Colonic mucosa (tissue), 4 donors: ENCODE data around the gene COX17. TPM values are rescaled to one million over a fixed set of nuclear protein-coding genes. Genes with fewer than 3 reads are reported as not detected.

ENCODE experiments used
- DNase-seq: peaks from one replicate; pipeline ENCODE4 v3.0.0-alpha.2; 2020
- H3K27ac ChIP-seq: fragments of 200-600 bp; one replicate; pipeline ENCODE4 v1.8.0; 2021
- H3K27me3 ChIP-seq: fragments of 200-600 bp; one replicate; pipeline ENCODE4 v1.8.0; 2021
- H3K36me3 ChIP-seq: fragments of 200-600 bp; one replicate; pipeline ENCODE4 v1.8.0; 2021
- H3K4me1 ChIP-seq: fragments of 200-600 bp; one replicate; pipeline ENCODE4 v1.8.0; 2021; ENCODE audit warnings: mild to moderate bottlenecking
- H3K4me3 ChIP-seq: fragments of 200-600 bp; one replicate; pipeline ENCODE4 v1.8.0; 2021
- H3K9ac ChIP-seq, 2 donors: one replicate each; pipeline ENCODE4 v1.7.0; 2013; ENCODE audit warnings: control low read depth in 2 of 2, low read depth in 2 of 2, low read length in 2 of 2
- H3K9me3 ChIP-seq: fragments of 200-600 bp; one replicate; pipeline ENCODE4 v1.8.0; 2021
- intact Hi-C: fragments of 100-400 bp; cut with DNase I; formaldehyde crosslinking; loops from one replicate; pipeline ENCODE4 v1.14.1; 2022
- total RNA-seq, 2 donors: library from RNA; stranded (reverse); fragmentation: NEBNext Ultra II Directional in 1 of 2; extraction: Animal tissue kit (Norgen Biotek cat#: 25700) in 1 of 2; gene quantifications; one replicate each; pipeline ENCODE4 v1.2.1, GENCODE V29; 2021
- TF ChIP-seq, protein P1 (sequence below): fragments of 200-600 bp; IDR thresholded peaks from one replicate; pipeline ENCODE4 v1.8.0; 2022; ENCODE audit warnings: antibody characterized with exemption, mild to moderate bottlenecking
- donor health status: healthy.
- donor health status: DM: no; HTN: no; CAD: no.
- donor health status: DM: no; HTN: no; CAD: no.

COX17 gene
- total RNA-seq, 2 donors from 2014 or later, result 53.5 to 64.5 TPM

DNA sequence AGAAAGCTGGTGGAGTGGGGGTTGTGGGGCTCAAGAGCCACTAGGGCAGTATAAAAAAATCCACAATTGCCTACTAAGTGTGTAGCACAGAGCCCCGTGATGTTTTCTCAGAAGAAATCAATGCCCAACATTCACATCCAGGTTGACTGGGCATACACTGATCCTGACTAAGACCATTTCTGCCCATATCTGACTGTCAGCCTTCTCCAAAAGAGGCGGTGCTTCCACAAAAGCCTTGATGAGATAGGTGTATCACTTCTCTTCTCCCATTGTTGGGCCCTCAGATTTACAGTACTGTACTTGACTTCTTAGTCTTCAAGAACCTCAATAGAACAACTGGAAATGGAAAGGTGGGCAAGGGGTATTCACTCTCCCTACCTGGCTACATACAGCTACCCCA lies 18.2 kb downstream of the COX17 start:
- H3K27me3 ChIP-seq, result no peaks in the 10 kb centered on the region
- DNase-seq, result no peak
- H3K4me3 ChIP-seq, result no peak overlapping the region
- intact Hi-C loops, result no loop called here
- H3K9me3 ChIP-seq, result no peaks in the 10 kb centered on the region
- H3K4me1 ChIP-seq, result no peaks in the 10 kb centered on the region
- H3K36me3 ChIP-seq, result no peaks in the 10 kb centered on the region
- TF ChIP-seq, protein P1, sequence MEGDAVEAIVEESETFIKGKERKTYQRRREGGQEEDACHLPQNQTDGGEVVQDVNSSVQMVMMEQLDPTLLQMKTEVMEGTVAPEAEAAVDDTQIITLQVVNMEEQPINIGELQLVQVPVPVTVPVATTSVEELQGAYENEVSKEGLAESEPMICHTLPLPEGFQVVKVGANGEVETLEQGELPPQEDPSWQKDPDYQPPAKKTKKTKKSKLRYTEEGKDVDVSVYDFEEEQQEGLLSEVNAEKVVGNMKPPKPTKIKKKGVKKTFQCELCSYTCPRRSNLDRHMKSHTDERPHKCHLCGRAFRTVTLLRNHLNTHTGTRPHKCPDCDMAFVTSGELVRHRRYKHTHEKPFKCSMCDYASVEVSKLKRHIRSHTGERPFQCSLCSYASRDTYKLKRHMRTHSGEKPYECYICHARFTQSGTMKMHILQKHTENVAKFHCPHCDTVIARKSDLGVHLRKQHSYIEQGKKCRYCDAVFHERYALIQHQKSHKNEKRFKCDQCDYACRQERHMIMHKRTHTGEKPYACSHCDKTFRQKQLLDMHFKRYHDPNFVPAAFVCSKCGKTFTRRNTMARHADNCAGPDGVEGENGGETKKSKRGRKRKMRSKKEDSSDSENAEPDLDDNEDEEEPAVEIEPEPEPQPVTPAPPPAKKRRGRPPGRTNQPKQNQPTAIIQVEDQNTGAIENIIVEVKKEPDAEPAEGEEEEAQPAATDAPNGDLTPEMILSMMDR, result no peak
- H3K27ac ChIP-seq, result no peak overlapping the region
- no peak overlapping the region for H3K9ac ChIP-seq

DNA sequence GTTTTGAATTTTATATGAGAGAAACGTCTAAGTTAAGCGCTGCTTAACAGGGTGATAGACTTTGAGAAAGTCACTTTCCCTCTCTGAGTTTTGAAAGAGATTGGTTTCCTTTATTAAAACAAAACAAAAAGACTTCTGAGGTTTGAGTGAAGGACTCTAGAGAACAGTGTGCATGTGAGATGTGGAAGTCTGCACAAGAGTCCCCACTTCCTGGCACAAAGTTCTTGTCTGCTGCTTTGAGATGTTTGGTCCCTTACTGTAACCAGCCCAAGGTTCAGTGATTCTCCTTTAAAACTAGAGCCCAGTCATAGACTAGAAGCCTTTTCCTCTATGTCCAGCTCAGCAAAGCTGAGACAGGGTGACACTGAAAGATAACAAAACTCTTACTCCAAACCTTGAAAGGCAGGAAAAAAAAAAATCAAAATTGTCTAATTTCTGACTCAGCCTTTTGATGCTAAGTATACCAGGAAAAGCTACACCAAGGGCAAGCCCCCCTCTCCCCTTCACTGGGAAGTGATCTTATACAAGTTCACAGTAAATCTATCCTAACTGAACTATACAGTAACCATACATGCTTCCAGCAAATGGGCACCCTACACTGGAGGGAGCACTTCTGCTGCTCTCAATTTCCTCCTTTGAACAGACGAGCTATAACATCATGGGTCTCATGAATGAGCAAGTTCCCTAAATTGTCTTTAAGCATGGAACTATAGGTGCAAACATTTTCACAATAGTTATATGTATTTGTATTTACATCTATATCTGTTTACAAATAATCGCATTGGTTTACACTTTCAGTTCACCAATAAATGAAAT lies 19.1 kb downstream of the COX17 start:
- TF ChIP-seq, protein P1, result no peak
- Histone ChIP-seq H3K4me1 (no peaks in the 10 kb centered on the region), H3K9ac (no peak overlapping the region), H3K9me3 (no peaks in the 10 kb centered on the region), H3K36me3 (no peaks in the 10 kb centered on the region), H3K27me3 (no peaks in the 10 kb centered on the region), H3K27ac (peak overlapping the region; percentile 1), H3K4me3 (no peak overlapping the region)
- DNase-seq, result no peak
- intact Hi-C loops, result no loop called here

DNA sequence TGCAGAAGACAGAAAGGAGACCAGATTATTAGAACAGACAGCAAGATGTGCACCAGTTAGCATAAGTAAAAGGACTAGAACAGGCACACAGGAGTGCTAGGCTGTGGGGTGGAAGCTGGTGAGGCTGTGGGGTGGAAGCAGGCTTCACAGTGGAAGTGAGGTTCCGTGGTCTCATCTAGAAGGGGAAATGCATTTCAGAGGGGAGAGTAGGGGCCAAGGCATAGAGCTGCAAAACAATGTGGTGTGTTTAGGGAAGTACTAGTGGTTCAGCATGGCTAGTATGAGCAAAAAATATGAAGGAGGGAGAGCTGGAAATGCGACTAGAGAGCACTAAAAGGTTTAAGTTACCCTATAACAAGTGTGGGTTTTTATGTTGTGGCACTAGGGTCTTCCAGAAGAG lies 23.3 kb downstream of the COX17 start:
- intact Hi-C loops, result no loop called here
- H3K9ac ChIP-seq, result no peak overlapping the region
- H3K9me3 ChIP-seq, result no peaks in the 10 kb centered on the region
- H3K36me3 ChIP-seq, result no peaks in the 10 kb centered on the region
- no peaks in the 10 kb centered on the region for H3K4me1 ChIP-seq
- TF ChIP-seq, protein P1, result no peak
- no peak overlapping the region for H3K27ac ChIP-seq
- no peaks in the 10 kb centered on the region for H3K27me3 ChIP-seq
- DNase-seq, result no peak
- no peak overlapping the region for H3K4me3 ChIP-seq

DNA sequence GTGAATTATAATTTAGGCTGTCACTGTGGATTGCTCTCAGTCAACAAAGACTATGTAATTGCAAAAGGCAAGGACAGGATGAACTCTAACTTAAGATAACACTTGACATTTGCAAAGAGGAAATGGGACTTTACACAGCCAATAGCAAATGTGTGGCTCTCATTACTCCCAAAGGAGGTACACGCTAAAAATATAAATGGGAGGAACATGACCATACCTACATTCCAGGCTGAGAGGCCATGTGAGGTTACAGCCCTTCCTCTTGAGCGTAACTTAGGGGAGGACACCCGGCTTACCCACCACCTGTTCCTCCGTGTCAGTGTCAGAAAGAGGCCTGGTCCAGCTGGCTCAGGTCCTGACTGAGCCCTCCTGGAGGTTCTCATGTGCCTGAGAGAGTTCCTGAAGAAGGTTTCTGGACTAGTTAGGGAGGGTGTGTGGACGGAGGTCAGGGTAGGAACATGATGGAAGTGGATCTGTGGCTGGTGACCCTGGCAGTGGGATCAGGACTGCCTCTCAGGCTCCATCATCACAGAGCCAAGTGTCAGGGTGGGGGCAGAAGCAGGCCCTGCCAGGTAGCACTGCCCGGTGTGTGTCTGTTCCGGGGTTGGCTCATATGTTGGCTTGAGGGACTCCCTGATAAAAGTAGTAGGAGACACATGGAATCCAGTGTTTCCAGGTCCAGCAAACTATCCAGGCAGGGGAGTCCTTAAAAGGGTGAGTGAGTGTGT lies 24.7 kb downstream of the COX17 start:
- no peaks in the 10 kb centered on the region for H3K9me3 ChIP-seq
- intact Hi-C loops, result no loop called here
- no peaks in the 10 kb centered on the region for H3K36me3 ChIP-seq
- no peaks in the 10 kb centered on the region for H3K27me3 ChIP-seq
- DNase-seq, result no peak
- H3K9ac ChIP-seq, result no peak overlapping the region
- no peak overlapping the region for H3K4me3 ChIP-seq
- H3K4me1 ChIP-seq, result no peaks in the 10 kb centered on the region
- TF ChIP-seq, protein P1, result no peak
- no peak overlapping the region for H3K27ac ChIP-seq

DNA sequence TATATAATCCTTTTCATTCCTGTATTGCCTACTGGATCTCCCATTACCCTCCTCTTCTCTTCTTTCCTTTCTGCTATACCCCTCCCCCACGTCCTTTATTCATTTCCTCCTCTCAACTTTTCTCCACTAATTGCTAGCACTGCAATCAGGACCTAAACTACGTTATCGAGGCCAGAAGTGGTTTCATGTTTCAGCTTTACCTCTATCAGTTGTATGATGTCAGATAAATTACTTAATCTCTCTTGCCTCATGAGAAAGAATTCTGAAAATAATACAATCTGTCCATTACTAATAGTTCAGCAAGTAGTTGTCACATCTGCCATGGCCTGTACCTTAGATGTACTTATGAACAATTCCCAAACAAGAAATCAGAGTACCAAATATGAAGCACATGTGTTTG lies 27.4 kb downstream of the COX17 start:
- no peaks in the 10 kb centered on the region for H3K9me3 ChIP-seq
- TF ChIP-seq, protein P1, result no peak
- no peaks in the 10 kb centered on the region for H3K27me3 ChIP-seq
- DNase-seq, result no peak
- intact Hi-C loops, result no loop called here
- no peak overlapping the region for H3K27ac ChIP-seq
- no peaks in the 10 kb centered on the region for H3K36me3 ChIP-seq
- no peak overlapping the region for H3K4me3 ChIP-seq
- no peaks in the 10 kb centered on the region for H3K4me1 ChIP-seq
- H3K9ac ChIP-seq, result no peak overlapping the region
